Vagina (tissue), 2 donors: Measurements from ENCODE around the gene SNX19.

Experiments
- POLR2A ChIP-seq, 2 donors: fragments of 450-650 bp; IDR thresholded peaks; one replicate each; pipeline ENCODE4 v1.6.1; 2017; ENCODE audit warnings: antibody characterized with exemption in 2 of 2, mild to moderate bottlenecking in 2 of 2, moderate library complexity in 2 of 2
- TF ChIP-seq, protein P1 (sequence below), 3 experiments: fragments of 450-650 bp in 2 of 3; fragments of 200-600 bp in 1 of 3; sonication (generic) in 1 of 3; IDR thresholded peaks; one replicate each; pipeline ENCODE4 v1.5.1; 2017 to 2019; ENCODE audit warnings: antibody characterized with exemption in 3 of 3, mild to moderate bottlenecking in 2 of 3, moderate library complexity in 2 of 3

DNA sequence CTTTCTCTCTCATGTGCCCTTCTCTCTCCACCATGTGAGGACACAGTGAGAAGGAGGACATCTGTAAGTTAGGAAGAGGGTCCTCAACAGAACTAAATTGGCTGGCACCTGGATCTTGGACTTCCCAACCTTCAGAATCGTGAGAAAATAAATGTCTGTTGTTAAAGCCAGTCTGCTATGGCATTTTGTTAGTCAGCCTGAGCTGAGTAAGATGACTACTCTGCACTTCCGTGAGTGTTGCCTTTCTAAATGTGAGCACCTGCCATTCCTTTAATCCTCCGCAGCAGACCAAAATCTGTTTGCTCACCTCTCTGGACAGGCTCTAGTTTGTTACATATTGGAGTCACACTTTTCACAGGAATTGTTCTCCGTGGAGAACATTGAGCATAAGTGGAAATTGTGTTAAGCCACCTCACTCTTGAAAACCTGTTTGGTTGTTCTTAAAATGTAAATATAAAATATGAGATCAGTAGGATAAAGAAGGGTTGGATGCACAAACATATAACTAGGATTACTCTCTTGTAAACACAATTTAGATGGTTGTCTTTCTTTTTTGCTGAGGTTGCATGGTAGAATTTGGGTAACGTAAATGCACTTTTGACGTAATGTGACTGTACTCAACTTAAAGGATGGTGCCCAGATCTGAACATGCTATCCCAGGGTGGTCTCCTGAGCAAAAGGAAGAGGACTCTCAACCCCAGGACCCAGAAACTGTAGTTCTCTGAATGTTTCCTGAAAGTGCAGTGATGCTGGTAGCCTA lies 65.9 kb downstream of the SNX19 start:
- TF ChIP-seq, protein P1, sequence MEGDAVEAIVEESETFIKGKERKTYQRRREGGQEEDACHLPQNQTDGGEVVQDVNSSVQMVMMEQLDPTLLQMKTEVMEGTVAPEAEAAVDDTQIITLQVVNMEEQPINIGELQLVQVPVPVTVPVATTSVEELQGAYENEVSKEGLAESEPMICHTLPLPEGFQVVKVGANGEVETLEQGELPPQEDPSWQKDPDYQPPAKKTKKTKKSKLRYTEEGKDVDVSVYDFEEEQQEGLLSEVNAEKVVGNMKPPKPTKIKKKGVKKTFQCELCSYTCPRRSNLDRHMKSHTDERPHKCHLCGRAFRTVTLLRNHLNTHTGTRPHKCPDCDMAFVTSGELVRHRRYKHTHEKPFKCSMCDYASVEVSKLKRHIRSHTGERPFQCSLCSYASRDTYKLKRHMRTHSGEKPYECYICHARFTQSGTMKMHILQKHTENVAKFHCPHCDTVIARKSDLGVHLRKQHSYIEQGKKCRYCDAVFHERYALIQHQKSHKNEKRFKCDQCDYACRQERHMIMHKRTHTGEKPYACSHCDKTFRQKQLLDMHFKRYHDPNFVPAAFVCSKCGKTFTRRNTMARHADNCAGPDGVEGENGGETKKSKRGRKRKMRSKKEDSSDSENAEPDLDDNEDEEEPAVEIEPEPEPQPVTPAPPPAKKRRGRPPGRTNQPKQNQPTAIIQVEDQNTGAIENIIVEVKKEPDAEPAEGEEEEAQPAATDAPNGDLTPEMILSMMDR (IDR thresholded peaks at IDR 0.05), result no peak
- TF ChIP-seq POLR2A (IDR thresholded peaks at IDR 0.05), result no peak
